Chondrocyte (in vitro differentiated cells): Measurements from ENCODE around the gene EXOC3L2. TPM values are rescaled to one million over a fixed set of nuclear protein-coding genes. Genes with fewer than 3 reads are reported as not detected.
A peak's percentile ranks its signal among the peaks of the same experiment; 100 is the strongest.

ENCODE experiments used
- DNase-seq: peaks from one replicate; pipeline ENCODE4 v3.0.0; 2021; ENCODE audit warnings: mixed read lengths, low spot score
- H3K27ac Mint-ChIP-seq: one replicate; pipeline ENCODE4 v1.8.0; 2021; ENCODE audit warnings: mild to moderate bottlenecking, moderate library complexity, mixed read lengths; ENCODE audit not compliant: unreplicated experiment
- H3K27me3 Mint-ChIP-seq: 2 replicates; pipeline ENCODE4 v1.8.0; 2021; ENCODE audit warnings: low read depth, mixed read lengths
- H3K36me3 Mint-ChIP-seq: 2 replicates; pipeline ENCODE4 v1.8.0; 2021; ENCODE audit warnings: low read depth, mixed read lengths
- H3K4me1 Mint-ChIP-seq: 2 replicates; pipeline ENCODE4 v1.8.0; 2021; ENCODE audit warnings: low read depth, mild to moderate bottlenecking, mixed read lengths
- H3K4me3 Mint-ChIP-seq: one replicate; pipeline ENCODE4 v1.8.0; 2021; ENCODE audit warnings: mild to moderate bottlenecking, moderate library complexity, mixed read lengths; ENCODE audit not compliant: unreplicated experiment
- H3K9me3 Mint-ChIP-seq: 2 replicates; pipeline ENCODE4 v1.8.0; 2021; ENCODE audit warnings: low read depth, mixed read lengths
- CTCF ChIP-seq: fragments of 200-600 bp; sonication (generic); IDR thresholded peaks from 2 replicates; pipeline ENCODE4 v1.5.0; 2021; ENCODE audit warnings: antibody characterized with exemption, mild to moderate bottlenecking, moderate library complexity
- total RNA-seq: library from RNA; stranded (reverse); gene quantifications from 3 replicates; pipeline ENCODE4 v1.2.1, GENCODE V29; 2021

Gene EXOC3L2
- total RNA-seq, 1 donor from 2014 or later, result 0.37 TPM

- TF ChIP-seq CTCF, result peak; percentile 77
- Mint-ChIP-seq H3K9me3 (no peaks in the 10 kb centered on the region), H3K27me3 (no peaks in the 10 kb centered on the region), H3K36me3 (peaks cover 3% of the 10 kb centered on the region), H3K4me3 (no peak overlapping the region), H3K4me1 (no peaks in the 10 kb centered on the region), H3K27ac (no peak overlapping the region)
- no peak for DNase-seq
Measured at GRCh38 chr19:45200568-45200967, 44.6 kb downstream of the EXOC3L2 start.

DNA sequence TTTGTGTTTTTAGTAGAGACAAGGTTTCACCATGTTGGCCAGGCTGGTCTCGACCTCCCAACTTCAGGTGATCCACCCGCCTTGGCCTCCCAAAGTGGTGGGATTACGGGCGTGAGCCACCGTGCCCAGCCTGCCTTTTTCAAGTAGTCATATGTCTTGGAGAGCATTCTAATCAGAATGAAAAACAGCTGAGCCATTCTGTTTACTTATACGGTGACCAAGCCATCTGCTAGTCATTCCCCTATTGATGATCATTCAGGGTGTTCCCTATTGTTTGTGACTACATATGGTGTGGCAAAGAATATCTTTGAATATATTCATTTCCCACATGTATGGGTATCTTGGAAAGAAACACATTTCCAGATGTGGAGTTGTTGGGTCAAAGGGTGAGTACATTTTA lies 49.4 kb downstream of the EXOC3L2 start:
- TF ChIP-seq CTCF, result no peak
- Mint-ChIP-seq H3K36me3 (peaks cover 6% of the 10 kb centered on the region), H3K27me3 (no peaks in the 10 kb centered on the region), H3K4me1 (no peaks in the 10 kb centered on the region), H3K4me3 (no peak overlapping the region), H3K9me3 (no peaks in the 10 kb centered on the region), H3K27ac (no peak overlapping the region)
- DNase-seq, result no peak

DNA sequence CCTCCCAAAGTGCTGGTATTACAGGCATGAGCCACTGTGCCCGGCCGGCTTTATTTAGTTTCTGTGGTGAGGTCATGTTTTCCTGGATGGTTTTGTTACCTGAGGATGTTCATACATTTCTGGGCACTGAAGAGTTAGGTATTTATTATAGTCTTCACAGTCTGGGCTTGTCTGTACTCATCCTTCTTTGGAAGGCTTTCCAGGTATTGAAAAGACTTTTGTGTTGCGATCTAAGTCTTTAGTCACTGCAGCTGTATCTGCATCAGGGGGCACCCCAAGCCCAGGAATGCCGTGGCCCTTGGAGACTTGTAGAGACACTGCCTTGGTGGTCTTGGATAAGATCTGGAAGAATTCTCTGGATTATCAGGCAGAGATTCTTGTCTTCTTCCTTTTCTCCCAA lies 53.8 kb downstream of the EXOC3L2 start:
- H3K9me3 Mint-ChIP-seq, result peaks cover 7% of the 10 kb centered on the region
- H3K4me3 Mint-ChIP-seq, result no peak overlapping the region
- H3K4me1 Mint-ChIP-seq, result peaks cover 7% of the 10 kb centered on the region
- no peaks in the 10 kb centered on the region for H3K27me3 Mint-ChIP-seq
- peaks cover 10% of the 10 kb centered on the region for H3K36me3 Mint-ChIP-seq
- no peak for TF ChIP-seq CTCF
- no peak overlapping the region for H3K27ac Mint-ChIP-seq
- DNase-seq, result no peak

DNA sequence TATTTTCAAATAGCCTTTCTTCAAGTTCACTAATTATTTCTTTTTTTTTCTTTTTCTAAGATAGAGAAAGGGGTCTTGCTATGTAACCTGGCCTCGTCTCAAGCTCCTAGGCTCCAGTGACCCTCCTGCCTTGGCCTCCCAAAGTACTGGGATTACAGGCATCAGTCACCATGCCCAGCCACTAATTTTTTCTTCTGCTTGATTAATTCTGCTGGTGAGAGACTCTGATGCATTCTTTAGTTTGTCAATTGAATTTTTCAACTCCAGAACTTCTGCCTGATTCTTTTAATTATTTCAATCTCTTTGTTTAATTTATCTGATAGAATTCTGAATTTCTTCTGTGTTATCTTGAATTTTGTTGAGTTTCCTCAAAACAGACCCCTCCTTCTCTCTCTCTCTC lies 55.2 kb downstream of the EXOC3L2 start:
- DNase-seq, result no peak
- peaks cover 7% of the 10 kb centered on the region for H3K9me3 Mint-ChIP-seq
- H3K4me3 Mint-ChIP-seq, result no peak overlapping the region
- H3K4me1 Mint-ChIP-seq, result peaks cover 10% of the 10 kb centered on the region
- H3K27ac Mint-ChIP-seq, result no peak overlapping the region
- no peaks in the 10 kb centered on the region for H3K27me3 Mint-ChIP-seq
- no peak for TF ChIP-seq CTCF
- H3K36me3 Mint-ChIP-seq, result peaks cover 11% of the 10 kb centered on the region

DNA sequence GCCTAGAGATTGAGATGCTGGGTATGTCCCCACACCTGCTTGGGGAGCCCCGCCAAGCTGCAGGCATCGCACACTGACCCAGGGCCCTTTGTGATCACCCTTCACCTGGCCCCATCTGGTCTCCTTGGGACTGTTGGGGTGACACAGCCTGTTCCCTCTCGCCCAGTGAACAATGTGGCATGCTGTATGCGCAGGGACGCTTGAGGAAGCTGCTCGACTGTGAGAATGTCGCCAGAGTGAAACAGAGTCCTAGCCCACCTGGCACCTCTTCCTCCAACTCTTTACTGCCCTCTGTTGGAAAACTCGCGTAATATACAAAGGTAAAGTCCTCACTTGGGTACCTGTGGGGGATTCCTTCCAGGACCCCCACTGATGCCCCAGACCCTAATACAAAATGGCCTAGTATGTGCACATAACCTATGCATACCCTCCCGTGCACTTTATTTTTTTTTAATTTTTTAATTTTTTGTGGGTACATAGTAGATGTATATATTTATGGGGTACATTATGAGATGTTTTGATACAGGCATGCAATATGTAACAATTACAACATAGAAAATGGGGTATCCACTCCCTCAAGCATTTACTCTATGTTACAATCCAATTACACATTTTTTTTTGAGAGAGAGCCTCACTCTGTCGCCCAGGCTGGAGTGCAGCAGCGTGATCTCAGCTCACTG lies 57.6 kb downstream of the EXOC3L2 start:
- Mint-ChIP-seq H3K27me3 (no peaks in the 10 kb centered on the region), H3K27ac (no peak overlapping the region), H3K36me3 (peaks cover 12% of the 10 kb centered on the region), H3K9me3 (peaks cover 7% of the 10 kb centered on the region), H3K4me3 (no peak overlapping the region), H3K4me1 (peaks cover 10% of the 10 kb centered on the region)
- peak; percentile 73 for TF ChIP-seq CTCF
- no peak for DNase-seq
